ENCODE results near the gene NOP58.
"Not testable (repeated sequence)": the region's sequence is repeated elsewhere in the genome, so short reads cannot be mapped to it uniquely, and the experiment has no call there.

NOP58 gene, protein sequence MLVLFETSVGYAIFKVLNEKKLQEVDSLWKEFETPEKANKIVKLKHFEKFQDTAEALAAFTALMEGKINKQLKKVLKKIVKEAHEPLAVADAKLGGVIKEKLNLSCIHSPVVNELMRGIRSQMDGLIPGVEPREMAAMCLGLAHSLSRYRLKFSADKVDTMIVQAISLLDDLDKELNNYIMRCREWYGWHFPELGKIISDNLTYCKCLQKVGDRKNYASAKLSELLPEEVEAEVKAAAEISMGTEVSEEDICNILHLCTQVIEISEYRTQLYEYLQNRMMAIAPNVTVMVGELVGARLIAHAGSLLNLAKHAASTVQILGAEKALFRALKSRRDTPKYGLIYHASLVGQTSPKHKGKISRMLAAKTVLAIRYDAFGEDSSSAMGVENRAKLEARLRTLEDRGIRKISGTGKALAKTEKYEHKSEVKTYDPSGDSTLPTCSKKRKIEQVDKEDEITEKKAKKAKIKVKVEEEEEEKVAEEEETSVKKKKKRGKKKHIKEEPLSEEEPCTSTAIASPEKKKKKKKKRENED

DNA sequence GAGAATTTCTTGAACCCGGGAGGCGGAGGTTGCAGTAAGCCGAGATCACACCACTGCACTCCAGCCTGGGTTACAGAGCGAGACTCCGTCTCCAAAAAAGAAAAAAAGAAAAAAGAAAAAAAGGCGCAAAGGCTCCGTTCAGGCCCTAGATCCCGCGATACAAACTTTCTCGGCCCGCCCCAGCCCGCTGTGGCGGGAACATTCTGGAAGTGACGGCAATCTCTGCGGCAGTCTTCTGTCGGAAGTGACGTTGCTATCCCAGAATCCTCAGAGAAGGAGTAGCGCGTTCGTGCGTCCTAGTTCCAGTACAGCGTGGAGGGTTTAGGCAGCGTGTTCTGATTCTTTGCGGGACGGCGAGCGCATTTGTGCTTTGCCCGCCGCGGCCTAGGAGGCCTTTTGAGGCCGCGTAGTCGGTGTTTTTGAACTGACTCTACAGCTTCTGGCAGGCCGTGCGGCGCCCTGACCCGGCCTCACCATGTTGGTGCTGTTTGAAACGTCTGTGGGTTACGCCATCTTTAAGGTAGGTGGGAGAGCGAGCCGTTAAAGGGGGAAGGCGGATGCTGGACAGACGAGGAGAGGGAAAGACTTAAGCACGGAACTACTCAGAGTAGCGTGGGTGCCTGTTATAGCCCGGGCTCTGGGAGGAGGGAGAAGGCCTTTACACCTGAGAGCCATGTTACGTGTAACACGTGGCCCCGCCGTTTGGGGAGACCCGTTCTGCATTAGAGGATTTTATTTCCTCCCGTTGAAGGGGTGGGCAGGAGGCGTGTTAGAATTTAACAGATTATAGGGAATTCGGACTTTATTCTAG lies at the start of gene NOP58:
Gene NOP58, plus strand, starts transcription at position 297 of the 811 bp plus-strand sequence. Its CDS starts 179 bp downstream, at position 476.
- peak; percentile 91 for DNase-seq

DNA sequence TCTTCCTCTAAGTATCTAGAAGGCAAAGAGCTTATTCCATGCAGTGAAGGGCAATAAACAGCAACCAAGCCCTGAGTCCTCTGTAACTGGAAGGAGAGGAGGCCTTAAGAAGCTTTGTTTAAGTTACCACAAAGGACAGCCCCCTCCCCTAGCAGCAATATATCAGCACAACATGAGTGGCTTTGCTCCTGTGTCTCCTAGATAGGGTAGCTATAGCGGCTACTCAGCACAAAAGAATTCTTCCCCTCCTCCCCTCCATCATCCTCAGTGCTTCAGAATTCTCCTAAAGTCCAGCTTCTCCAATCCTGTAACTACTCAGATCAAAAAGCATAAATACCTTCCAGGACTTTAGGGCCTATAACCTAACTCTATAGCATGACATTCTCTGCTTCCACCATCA lies 43.7 kb upstream of the NOP58 start:
- no peak for DNase-seq

DNA sequence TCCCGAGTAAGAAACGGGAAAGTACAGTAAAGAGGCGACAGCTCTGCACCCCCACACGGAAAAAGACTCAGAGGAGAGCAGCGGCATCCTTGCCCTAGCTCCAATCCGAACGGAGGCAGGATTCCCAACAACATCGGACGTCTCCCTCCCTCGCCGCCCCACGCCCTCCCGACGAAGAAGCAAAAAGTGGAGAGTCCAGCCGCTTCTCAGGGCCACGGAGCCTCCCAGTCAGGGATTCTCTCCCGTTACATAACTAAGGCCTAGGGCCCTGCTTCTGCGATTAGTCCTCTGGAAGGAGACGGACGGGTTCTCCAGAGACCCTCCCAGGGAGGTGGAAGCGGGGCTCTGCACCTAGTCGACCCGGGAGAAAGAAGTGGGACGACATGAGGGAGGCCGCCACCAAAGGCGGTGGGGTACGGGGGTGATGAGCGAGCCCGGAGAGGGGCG lies 27.8 kb upstream of the NOP58 start:
- no peak for DNase-seq

DNA sequence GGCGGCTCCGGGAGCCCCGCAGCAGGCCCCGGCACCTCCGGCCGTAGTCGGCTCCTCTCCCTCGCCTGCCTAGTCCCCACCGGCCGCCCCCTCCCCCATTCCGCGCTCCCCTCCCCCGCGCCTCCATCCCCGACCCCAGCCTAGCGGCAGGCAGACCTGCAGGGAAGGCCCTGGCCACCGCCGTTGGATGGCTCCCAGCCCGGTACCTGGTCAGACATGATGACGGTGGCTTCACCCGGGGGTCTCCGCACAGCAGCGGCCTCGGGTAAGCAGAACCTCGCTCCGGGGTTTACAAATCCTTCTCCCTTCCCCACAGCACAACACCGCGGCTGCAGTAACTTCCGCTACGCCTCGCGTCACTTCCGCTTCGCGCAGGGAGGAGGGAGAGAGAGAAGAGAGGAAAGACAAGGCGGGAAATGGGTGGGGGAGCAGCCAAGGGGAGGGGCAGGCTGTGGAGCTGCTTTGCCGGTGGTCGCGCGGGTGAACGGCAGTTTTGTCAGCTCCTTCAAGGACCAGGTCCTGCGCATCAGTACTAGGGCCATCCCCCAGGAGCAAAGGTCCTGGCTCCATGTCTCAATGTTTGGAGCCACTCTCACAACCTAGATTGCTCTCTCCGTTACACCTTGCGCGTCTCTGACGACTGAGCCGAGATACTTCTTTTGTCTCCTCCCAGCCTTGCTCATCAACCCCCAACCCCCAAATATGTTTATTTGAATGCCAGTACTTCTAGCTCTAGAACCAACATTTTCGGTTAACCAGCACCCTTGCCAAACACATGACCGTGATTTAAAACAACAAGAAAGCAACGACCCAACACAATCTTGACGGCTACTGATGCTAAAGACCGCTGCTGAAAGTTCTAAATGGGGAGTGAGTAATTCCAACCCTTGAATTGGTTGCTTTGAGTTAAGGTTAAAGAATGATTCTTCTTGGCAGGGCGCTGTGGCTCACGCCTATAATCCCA lies 27.0 kb upstream of the NOP58 start, which contains the start of gene SUMO1:
Gene SUMO1, minus strand, starts transcription at position 364 of the 964 bp plus-strand sequence. Its CDS starts 146 bp downstream, at position 218.
- DNase-seq: peak; percentile 80

DNA sequence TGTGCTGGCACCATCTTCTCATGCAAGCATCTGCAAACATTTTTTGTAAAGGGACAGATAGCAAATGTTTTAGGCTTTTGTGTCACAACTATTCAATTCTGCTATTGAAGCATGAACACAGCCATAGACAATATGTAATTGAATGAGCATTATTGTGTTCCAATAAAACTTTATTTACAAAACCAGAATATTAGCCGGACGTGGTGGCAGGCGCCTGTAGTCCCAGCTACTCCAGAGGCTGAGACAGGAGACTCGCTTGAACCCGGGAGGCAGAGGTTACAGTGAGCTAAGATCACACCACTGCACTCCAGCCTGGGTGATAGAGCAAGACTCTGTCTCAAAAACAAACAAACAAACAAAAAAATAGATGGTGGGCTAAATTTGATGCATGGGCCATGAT lies 17.9 kb upstream of the NOP58 start:
- not testable (repeated sequence) for DNase-seq

DNA sequence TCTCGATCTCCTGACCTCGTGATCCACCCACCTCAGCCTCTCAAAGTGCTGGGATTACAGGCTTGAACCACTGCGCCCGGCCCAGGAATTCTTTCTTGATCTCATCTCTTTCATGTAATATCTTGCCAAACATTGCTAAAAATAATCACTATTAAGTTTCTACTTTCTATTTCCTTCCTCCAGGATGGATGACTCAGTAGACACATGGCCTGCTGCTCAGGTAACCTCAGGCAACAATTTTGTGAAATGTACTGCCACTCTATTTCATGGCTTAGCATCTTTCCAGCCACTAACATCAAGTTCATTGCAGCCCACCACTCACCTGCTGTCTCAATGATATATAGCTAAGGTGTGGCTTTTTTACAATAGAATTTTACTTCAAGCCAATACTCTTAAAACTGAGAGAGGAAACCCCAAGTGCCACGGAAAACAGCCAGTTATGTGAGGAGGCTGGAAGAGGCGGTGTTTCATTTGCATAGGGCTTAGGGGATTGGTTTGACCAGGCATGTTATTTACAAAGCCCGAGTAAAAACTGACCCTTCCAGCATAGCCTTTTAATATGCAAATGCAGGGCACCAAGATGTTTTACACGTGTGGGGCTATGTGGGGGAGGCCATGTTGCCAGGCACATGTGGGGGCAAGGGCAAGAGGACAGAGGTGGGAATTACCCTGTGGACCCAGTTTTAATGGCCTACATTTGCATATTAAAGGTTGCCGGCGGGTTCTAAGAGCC lies 15.9 kb upstream of the NOP58 start:
- no peak for DNase-seq

DNA sequence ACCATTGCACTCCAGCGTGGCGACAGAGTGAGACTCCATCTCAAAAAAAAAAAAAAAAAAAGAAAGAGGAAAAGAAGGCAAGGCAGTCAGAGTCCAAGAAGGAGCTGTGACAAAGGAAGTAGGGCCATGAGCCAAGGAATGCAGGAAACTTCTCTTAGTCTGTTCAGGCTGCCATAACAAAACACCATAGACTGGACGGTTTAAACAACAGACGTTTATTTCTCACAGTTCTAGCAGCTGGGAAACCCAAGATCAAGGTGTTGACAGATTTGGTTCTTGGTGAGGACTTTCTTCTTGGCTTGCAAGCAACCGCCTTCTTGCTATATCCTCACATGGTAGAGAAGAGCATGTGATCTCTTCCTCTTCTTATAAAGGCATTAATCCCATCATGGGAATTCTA lies 14.1 kb upstream of the NOP58 start:
- DNase-seq: no peak

DNA sequence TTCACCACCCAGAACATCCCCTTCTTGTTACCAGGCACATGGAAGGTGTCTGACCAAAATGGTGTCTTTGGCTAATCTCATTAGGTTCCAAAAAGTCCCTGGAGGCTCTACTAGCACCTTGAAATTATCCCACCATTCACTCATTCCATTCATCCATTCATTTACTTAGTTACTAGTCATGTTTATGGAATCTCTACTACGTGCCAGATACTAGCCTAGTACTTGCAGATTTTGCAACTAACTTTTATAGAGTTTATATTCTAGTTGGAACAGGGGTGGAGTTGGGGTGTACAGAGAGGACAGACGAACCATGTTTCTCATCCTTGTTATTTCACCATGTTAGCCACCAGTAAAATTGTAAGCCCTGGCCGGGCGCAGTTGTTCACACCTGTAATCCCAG lies 4.0 kb upstream of the NOP58 start:
- no peak for DNase-seq

DNA sequence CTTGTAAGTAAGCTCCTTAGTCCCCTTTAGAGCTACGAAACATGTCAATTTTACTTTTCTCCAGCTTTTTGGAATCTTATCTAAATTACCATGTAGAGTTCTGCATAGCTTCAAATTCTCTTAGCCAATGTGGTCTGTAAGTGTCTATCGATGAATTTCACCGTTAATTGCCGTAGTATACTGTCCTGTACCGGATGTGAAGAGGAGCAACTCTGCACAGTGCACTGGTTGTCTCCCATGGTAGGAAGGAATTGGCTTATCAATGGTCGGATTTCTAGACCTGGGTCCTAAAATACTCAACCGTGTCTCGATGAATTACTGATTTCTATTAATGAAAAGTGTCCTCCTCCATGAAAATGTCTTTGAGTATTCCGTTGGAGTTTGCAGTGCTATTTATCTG lies 1.9 kb downstream of the NOP58 start:
- no peak for DNase-seq

DNA sequence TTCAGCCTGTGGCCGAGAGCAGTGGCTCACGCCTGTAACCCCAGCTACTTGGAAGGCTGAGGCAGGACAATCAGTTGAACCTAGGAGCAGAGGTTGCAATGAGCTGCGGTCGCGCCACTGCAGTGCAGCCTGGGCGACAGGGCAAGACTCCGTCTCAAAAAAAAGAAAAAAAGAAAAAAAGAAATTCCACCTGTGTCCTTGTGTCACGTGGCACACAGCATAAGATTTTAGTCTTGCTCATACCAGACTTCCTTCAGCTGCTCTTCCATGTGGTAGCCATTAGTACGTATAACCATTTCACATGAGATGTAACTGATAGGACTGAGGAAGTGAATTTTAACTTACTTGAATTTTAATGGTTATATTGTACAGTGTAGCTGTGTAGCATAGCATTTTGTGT lies 4.0 kb downstream of the NOP58 start:
- DNase-seq: no peak

DNA sequence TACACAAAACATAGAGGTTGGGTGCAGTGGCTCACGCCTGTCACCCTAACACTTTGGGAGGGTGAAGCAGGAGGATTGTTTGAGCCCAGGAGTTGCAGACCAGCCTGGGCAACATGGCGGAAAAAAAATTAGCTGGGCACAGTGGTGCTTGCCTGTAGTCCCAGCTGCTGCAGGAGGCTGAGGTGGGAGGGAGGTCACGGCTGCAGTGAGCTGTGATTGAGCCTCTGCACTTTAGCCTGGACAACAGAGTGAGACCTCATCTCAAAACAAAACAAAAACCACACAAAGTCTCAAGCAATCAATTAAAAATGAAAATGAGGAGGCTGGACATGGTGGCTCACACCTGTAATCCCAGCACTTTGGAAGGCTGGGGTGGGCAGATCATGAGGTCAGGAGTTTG lies 4.9 kb downstream of the NOP58 start:
- no peak for DNase-seq

DNA sequence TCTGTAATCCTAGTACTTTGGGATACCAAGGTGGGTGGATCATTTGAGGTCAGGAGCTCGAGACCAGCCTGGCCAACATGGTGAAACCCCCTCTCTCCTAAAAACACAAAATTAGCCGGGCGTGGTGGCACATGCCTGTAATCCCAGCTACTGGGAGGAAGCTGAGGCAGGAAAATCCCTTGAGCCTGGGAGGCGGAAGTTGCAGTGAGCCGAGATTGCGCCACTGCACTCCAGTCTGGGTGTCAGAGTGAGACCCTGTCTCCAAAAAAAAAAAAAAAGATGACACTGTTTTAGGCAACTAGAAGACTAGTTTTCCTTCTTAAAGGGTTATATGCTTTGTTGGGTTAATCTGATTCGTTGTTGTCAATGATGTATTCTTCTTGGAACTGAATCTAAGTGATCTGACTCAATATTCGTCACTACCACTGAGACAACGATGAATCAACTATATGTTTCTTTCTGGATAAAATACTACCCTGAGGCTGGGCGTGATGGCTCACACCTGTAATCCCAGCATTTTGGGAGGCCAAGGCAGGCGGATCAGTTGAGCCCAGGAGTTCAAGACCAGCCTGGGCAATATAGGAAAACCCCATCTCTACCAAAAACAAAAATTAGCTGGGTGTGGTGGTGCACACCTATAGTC lies 10.6 kb downstream of the NOP58 start:
- not testable (repeated sequence) for DNase-seq

DNA sequence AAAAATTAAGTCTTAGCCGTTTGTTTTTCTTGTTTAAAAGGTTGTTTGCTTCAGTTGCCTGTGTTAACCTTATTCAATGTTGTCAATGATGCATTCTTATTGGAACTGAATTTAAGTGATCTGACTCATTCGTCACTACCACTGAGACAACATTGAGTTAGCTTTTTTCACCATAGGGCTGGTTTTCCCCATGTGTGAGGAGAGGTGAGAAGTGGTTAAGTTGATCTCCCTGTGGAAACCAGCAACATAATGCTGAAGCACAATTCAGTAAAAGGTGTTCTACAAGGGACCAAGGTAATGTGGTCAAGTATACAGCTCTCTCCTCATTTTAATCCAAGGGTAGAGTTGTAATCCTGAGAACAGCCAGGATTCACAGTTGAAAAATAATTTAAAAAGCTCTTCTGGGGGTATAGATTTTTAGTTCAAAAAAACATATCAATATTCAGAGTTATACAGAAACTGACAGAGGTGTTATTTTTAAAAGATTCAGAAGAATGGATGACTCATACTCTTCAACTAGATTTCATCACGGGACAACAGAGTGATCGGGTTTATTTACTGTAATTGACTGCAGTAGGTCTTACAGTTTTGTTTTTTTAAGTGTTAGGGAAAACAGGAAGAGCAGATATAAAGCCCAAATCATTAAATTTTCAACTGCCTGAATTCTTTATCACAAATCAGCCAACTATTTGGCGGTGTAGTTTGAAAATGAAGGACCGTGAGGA lies 12.6 kb downstream of the NOP58 start:
- DNase-seq: no peak

DNA sequence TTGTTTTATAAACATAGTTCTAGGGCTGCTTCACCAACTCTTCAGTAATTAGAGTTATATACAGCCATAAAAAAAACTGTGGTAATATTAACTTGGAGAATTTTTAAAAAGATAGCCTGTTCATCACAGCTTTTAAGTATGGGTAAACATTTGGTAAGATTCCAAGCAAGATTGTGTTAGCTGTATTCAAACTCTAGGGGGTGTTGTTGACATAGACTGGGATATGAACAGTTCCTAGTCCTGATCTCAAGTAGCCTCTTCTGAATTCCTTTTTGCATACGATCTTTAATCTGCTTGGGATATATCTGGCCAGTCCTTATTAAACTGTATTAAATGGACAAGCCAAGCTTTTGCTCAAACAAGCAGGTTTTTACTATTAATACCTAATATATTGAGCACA lies 13.4 kb downstream of the NOP58 start:
- peak; percentile 14 for DNase-seq

DNA sequence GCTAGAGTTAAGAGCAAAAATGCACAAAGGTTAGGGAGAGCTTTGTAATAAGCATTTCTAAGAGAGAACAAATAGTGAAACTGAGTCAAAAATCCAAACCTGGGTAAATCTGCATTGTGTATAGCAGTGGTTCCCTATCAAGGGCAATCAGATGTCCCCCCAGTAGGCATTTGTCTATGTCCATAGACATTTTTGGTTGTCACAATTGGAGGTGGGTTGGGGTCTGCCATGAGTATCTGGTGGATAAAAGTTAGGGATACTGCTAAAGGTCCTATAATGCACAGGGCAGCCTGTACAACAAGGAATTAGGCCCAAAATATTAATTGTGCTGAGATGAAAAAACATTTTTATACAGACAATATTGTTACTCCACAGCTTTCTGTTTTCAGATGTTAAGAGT lies 21.0 kb downstream of the NOP58 start:
- DNase-seq: no peak

DNA sequence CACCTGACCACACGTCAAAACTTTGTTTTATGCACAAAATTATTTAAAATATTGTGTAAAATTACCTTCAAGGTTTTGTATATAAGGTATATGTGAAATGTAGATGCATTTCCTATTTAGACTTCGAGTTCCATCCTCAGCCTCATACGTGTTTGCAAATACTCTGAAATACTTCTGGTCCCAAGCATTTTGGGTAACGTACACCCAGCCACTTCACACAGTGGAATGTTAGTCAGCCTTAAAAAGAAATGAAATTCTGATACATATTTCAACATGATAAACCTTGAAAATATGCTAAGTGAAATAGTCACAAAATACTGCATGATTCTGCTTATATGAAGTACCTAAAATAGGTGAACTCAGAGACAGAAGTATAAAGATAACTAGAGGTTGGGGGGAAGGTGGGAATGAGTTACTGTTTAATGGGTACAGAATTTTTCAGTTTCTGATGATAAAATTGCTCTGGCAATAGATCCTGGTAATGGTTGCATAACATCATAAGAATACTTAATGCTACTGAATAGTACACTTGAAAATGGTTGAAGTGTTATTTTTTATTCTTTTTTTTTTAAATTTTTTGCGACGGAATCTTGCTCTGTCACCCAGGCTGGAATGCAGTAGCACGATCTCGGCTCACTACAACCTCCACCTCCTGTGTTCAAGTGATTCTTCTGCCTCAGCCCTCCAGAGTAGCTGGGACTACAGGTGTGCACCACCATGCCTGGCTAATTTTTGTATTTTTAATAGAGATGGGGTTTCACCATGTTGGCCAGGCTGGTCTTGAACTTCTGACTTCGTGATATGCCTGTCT lies 24.0 kb downstream of the NOP58 start:
- no peak for DNase-seq

DNA sequence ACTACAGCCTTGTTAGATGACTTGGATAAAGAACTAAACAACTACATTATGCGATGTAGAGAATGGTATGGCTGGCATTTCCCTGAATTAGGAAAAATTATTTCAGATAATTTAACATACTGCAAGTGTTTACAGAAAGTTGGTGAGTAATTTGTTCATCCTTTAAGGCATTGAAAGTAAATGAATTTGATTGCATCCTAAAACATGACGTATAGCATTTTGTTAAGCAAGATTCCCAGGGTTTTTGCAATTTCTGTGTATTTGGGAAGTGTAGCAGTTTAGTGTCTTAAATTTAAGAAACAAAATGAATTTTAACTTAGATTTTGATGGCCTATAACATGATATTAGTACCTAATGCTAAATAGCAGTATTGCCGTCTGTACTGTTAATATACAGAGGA lies 24.8 kb downstream of the NOP58 start:
- no peak for DNase-seq

DNA sequence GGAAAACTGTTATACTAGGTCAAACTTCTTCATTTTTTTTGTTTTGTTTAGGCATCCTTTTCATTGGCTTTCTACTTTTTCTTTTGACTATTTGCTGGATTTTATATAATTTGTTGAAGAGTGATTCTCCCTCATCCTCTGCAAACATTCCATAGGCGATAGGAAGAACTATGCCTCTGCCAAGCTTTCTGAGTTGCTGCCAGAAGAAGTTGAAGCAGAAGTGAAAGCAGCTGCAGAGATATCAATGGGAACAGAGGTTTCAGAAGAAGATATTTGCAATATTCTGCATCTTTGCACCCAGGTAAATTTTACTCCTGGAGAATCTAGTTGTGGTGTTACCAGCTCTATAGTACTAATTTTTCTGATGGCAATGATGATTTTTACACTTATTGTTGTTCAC lies 25.4 kb downstream of the NOP58 start:
- no peak for DNase-seq

DNA sequence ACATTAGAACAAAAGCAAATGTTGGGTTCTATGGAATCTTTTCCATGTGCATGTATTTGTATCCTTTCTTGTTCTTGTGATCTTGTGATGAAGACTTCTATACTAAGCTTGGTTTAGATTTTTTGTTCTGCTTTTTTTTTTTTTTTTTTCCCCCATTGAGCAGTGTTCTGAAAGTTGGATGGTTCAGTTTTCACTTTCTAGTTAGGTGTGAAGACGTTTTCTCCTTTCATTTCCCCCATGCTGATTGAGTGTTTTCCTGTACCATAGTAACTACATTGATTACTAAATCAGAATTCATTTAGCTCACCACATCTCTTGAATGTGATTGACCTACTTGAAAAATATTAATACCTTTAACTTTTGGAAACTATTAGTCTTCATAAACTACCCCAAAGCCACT lies 34.1 kb downstream of the NOP58 start:
- no peak for DNase-seq

DNA sequence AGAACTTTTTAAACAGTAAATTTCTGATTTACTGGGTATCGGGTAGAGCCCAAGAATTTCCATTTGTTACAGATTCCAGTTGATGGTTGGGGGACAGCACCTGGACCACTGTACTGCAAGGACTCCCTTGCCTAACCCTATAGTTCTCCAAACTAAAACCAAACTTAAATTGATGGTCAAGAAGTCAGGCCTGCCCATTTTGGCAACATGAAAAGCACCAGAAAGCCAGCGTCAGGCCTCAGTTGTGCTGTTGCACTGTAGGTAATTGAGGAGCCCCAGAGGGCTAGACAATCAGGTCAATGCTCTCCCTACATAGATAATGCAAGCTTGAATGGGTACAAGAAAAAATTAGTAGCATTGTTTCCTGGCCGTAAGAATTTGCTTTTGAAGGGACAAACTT lies 40.5 kb downstream of the NOP58 start:
- no peak for DNase-seq
